Measurements from ENCODE around the gene SLC8B1.

SLC8B1 gene

GRCh38 chr12:113322343-113322742 is 12.6 kb downstream of the SLC8B1 start:
- DNase-seq (ENCODE audit: low read depth in 2 of 2) = no peak

- DNase-seq (ENCODE audit: low read depth in 2 of 2) = no peak
Observed at GRCh38 chr12:113320401-113320800, 14.5 kb downstream of the SLC8B1 start.

- DNase-seq (ENCODE audit: low read depth in 2 of 2) = no peak
Observed at GRCh38 chr12:113318900-113319628, 15.8 kb downstream of the SLC8B1 start.

GRCh38 chr12:113318046-113318656 is 16.8 kb downstream of the SLC8B1 start:
- DNase-seq (ENCODE audit: low read depth in 2 of 2) = no peak

DNA sequence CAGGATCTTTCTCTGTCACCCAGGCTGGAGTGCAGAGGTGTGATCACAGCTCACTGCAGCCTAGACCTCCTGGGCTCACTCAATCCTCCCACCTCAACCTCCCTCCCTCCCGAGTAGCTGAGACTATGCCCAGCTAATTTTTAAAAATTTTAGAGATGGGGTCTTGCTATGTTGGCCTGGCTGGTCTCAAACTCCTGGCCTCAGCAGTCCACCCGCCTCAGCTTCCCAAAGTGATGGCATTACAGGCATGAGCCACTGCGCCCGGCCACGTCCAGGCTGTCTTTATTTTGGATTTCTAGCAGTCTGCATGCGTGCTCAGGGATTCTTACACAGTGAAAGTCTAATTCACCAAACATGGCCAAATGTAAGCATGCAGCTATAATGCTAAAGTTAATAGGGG is 17.8 kb downstream of the SLC8B1 start:
- no peak for DNase-seq (ENCODE audit: low read depth in 2 of 2)

DNA sequence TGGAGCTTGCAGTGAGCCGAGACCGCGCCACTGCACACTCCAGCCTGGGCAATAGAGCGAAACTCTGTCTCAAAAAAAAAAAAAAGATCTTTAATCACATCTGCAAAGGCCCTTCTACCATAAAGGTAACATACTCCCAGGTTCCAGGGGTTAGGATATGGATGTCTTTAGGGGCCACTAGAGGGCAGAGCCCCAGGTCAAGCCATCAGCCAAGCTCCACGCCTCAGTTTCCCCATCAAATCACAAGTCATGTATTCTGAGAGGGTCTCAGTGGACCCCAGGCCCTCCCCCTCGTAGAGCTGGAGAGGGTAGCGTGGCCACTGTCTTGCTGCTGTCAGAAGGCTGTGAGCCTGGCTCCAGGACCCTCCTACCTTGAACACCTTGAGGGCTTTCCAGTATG is 18.8 kb downstream of the SLC8B1 start:
- no peak for DNase-seq (ENCODE audit: low read depth in 2 of 2)

- DNase-seq (ENCODE audit: low read depth in 2 of 2) = no peak
Observed at GRCh38 chr12:113315358-113315757, 19.6 kb downstream of the SLC8B1 start.

DNA sequence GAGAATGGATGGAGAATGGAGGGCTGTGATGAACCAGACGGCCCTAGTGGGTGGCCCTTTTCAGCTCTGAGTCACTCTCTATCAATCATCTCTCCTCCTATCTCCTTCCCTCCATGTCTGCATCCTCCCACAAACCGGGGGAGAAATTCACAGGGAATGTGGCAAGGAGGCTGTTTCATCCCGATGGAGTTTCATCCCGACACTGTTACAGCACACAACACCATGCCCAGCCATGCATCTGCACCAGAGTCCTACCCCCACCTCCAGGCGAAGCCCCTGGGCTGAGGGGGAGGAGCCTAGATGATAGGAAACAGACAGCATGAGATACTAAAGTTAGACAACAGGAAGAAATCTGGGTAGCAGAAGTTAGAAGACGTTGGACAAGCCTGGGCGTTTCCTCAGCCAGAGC is 20.8 kb downstream of the SLC8B1 start:
- no peak for DNase-seq (ENCODE audit: low read depth in 2 of 2)

DNA sequence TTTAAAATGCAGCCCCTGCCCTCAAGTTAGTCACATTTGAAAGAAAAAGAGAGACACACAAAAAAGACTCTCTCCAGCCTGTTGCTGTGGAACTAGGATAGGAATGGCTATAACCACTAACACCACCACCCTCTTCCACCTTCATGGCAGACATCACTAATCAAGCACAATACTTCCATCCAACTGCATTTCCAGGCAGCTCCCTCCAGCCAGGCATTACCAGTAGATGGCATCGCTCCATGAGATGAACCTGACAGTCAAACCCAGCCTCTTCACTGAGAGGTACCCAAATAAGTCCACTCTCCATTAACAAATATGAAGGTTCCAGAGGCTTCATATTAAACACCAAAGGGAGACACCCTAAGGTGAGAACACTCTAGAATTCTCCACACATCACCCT is 24.4 kb downstream of the SLC8B1 start:
- DNase-seq (ENCODE audit: low read depth in 2 of 2) = no peak

- DNase-seq (ENCODE audit: low read depth in 2 of 2) = no peak
Observed at GRCh38 chr12:113306382-113306781, 28.5 kb downstream of the SLC8B1 start.

GRCh38 chr12:113305281-113305856 is 29.5 kb downstream of the SLC8B1 start:
- DNase-seq (ENCODE audit: low read depth in 2 of 2) = no peak

DNA sequence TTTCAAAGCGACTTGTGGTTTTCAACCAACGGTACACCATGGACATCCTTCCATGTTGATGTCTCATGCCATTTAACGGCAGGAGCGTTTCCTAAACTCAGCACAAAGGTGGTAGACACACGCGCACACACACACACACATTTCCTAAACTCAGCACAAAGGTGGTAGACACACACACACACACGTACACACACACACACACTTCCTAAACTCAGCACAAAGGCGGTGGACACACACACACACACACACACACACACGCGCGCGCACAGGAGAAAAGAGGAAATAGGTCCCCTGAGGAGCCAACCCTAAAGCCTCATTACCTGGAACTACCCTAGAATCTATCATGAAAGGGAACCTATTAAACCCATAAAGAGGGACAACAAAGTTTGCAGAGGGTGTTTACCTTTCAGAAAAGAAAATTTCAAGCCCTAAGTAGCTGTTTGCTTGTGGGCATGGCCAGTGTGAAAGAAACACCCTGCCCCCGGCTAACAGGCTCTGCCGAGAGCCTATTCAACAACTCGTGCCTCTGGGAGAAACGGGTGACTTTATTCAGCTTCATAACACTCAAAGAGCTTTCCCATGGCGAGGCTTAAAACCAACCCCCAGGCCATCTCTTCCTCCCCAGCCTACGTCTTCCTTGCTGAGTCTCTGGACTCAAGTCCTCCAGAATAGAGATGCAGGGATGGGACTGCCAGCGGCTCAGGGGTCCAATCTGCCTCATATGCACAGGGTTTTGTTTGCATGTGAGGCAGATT is 31.8 kb downstream of the SLC8B1 start:
- DNase-seq (ENCODE audit: low read depth in 2 of 2) = no peak

DNA sequence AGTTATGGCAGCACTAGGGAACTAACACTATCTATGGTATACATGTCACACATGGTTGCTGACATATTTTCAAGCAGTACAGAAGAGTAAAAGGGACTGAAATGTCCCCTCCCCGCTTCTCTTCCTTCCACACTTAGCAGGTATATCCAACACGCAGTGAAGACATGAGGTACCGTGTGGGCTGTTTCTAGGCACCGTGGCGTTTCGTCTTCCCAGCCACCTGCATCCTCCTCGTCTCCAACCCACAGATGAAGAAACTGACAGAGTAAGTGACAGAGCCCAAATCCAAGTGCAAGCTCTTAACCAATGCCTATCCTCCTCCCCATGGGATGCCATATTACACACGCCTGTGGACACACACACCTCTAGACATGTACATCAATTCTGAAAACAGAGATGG is 32.4 kb downstream of the SLC8B1 start:
- DNase-seq (ENCODE audit: low read depth in 2 of 2) = no peak

DNA sequence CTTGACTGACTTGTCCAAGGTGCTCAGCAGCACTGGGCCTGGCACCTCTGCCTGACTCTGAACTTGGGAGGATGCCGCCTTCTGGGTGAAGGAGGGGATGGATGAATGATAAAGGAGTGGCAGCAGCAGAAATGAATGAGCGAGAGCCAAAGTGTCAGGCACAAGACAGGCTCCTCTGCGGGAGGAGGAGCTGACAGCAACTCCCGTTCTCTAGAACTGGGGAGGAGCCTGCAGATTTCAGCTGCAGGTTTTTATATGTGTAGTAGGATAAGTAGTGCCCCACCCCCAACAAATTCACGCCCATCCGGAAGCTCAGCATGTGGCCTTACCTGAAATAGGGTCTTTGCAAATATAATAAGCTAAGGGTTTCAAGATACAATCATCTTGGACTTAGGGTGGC is 33.1 kb downstream of the SLC8B1 start:
- DNase-seq (ENCODE audit: low read depth in 2 of 2) = no peak

DNA sequence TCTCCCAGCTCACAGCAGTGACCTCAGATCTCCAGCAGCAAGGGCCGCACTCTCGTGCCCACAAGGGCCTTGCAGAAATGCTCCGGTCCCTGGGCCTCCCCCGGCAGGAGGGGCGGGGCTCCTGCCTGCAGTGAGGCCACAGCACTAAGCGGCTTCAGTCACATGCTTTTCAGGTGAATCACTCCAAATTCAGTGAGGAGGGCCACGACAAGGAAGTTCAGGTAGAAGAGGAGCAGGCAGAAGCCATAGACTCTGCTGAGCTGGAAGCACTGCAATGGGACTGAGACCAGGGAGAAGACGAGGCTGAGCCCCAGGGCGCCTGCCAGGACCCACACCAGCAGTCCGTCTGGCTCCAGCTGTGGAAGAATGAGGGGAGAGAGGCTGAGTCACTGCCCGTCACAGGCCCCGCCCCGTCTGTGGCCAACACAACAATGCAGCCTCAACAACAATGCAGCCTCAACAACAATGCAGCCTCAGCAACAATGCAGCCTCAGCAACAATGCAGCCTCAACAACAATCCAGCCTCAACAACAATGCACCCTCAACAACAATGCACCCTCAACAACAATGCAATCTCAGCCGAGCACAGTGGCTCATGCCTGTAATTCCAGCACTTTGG is 35.2 kb downstream of the SLC8B1 start:
- DNase-seq (ENCODE audit: low read depth in 2 of 2) = no peak

- no peak for DNase-seq (ENCODE audit: low read depth in 2 of 2)
Observed at GRCh38 chr12:113298861-113299545, 35.9 kb downstream of the SLC8B1 start.

DNA sequence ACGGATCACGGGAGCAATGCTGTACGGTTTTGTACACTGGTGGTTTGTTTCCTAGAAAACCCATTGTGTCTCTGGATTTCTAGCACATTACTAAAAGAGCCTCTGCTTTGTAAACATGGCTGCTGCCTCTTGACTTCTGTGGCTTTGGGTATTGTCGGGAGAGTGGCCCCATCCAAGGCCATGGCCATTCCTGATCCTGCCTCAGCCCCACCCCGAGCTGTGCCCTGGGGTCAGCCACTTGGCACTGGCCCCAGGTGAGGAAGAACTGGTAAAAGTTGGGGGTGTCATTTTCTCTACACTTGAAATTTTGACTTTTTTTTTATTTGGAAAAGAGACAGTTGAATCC is 36.5 kb downstream of the SLC8B1 start:
- DNase-seq (ENCODE audit: low read depth in 2 of 2) = no peak

- DNase-seq (ENCODE audit: low read depth in 2 of 2) = no peak
Observed at GRCh38 chr12:113297621-113298471, 37.1 kb downstream of the SLC8B1 start.

GRCh38 chr12:113297214-113297587 is 37.7 kb downstream of the SLC8B1 start:
- DNase-seq (ENCODE audit: low read depth in 2 of 2) = no peak

GRCh38 chr12:113296557-113297213 is 38.2 kb downstream of the SLC8B1 start:
- DNase-seq (ENCODE audit: low read depth in 2 of 2) = no peak
